ENCODE results near the gene PEPD.
"Not testable (repeated sequence)": the region's sequence is repeated elsewhere in the genome, so short reads cannot be mapped to it uniquely, and the experiment has no call there.

The PEPD gene

GRCh38 chr19:33521480-33522370 lies at the start of gene PEPD:
Gene PEPD, minus strand, starts transcription at chr19:33521791. Its CDS starts 31 bp downstream, at chr19:33521760.
- DNase-seq (ENCODE audit: low read depth) = peak; percentile 76

GRCh38 chr19:33569821-33570220 lies 48.2 kb upstream of the PEPD start:
- no peak for DNase-seq (ENCODE audit: low read depth)

- no peak for DNase-seq (ENCODE audit: low read depth)
Observed at GRCh38 chr19:33568706-33569105, 47.1 kb upstream of the PEPD start.

GRCh38 chr19:33564836-33565338 lies 43.3 kb upstream of the PEPD start:
- DNase-seq (ENCODE audit: low read depth) = no peak

- no peak for DNase-seq (ENCODE audit: low read depth)
Observed at GRCh38 chr19:33562636-33563035, 41.0 kb upstream of the PEPD start.

- DNase-seq (ENCODE audit: low read depth) = not testable (repeated sequence)
Observed at GRCh38 chr19:33561666-33562065, 40.1 kb upstream of the PEPD start.

- DNase-seq (ENCODE audit: low read depth) = no peak
Observed at GRCh38 chr19:33561261-33561660, 39.7 kb upstream of the PEPD start.

GRCh38 chr19:33559996-33560395 lies 38.4 kb upstream of the PEPD start:
- DNase-seq (ENCODE audit: low read depth) = no peak

- DNase-seq (ENCODE audit: low read depth) = no peak
Observed at GRCh38 chr19:33558856-33559255, 37.3 kb upstream of the PEPD start.

GRCh38 chr19:33558151-33558550 lies 36.6 kb upstream of the PEPD start:
- no peak for DNase-seq (ENCODE audit: low read depth)

GRCh38 chr19:33557720-33558119 lies 36.1 kb upstream of the PEPD start:
- DNase-seq (ENCODE audit: low read depth) = no peak

GRCh38 chr19:33557196-33557595 lies 35.6 kb upstream of the PEPD start:
- no peak for DNase-seq (ENCODE audit: low read depth)

- DNase-seq (ENCODE audit: low read depth) = no peak
Observed at GRCh38 chr19:33556261-33556660, 34.7 kb upstream of the PEPD start.

GRCh38 chr19:33555726-33556125 lies 34.1 kb upstream of the PEPD start:
- not testable (repeated sequence) for DNase-seq (ENCODE audit: low read depth)

- DNase-seq (ENCODE audit: low read depth) = no peak
Observed at GRCh38 chr19:33554821-33555220, 33.2 kb upstream of the PEPD start.

GRCh38 chr19:33554391-33554790 lies 32.8 kb upstream of the PEPD start:
- DNase-seq (ENCODE audit: low read depth) = no peak

- DNase-seq (ENCODE audit: low read depth) = no peak
Observed at GRCh38 chr19:33553530-33554310, 32.1 kb upstream of the PEPD start.

GRCh38 chr19:33552928-33553279 lies 31.3 kb upstream of the PEPD start:
- no peak for DNase-seq (ENCODE audit: low read depth)

- no peak for DNase-seq (ENCODE audit: low read depth)
Observed at GRCh38 chr19:33552191-33552927, 30.8 kb upstream of the PEPD start.

GRCh38 chr19:33551676-33552075 lies 30.1 kb upstream of the PEPD start:
- no peak for DNase-seq (ENCODE audit: low read depth)

GRCh38 chr19:33550768-33551167 lies 29.2 kb upstream of the PEPD start:
- DNase-seq (ENCODE audit: low read depth) = no peak

GRCh38 chr19:33547676-33548075 lies 26.1 kb upstream of the PEPD start:
- no peak for DNase-seq (ENCODE audit: low read depth)

Data from amniotic epithelial cell (primary cell).